PC-3 (cell line): ENCODE data around the gene MYO10. TPM values are rescaled to one million over a fixed set of nuclear protein-coding genes. Genes with fewer than 3 reads are reported as not detected.

Source experiments
- ATAC-seq: fragments of 200-7000 bp; cut with Tn5 transposase; 2 replicates; pipeline ENCODE4 v1.9.1; 2020; ENCODE audit warnings: mild to moderate bottlenecking, moderate library complexity
- BruUV-seq: library from RNA; stranded (reverse); fragments of 400-500 nt; replicated peaks from 2 replicates; lab custom pipeline; 2021; lab: Mats Ljungman, UMichigan
- CTCF ChIA-PET: fragments of 300-600 bp; sonication (Branson Sonifier 250); formaldehyde crosslinking; loops from one replicate; lab custom pipeline; 2022; ENCODE audit warnings: antibody characterized with exemption; lab: Charles Lee
- POLR2A ChIA-PET: fragments of 300-600 bp; sonication (Branson Sonifier 250); formaldehyde crosslinking; loops from one replicate; lab custom pipeline; 2022; ENCODE audit warnings: antibody characterized with exemption; ENCODE audit not compliant: unreplicated experiment; lab: Charles Lee
- DNase-seq: peaks from one replicate; pipeline ENCODE4 v3.0.0-alpha.2; 2015
- H2AFZ ChIP-seq: fragments of 300-600 bp; sonication (generic); 2 replicates; pipeline ENCODE4 v1.6.0; 2016; ENCODE audit warnings: antibody characterized with exemption, low read length
- H3F3A ChIP-seq: fragments of 300-600 bp; sonication (generic); one replicate; pipeline ENCODE4 v1.6.0; 2017; ENCODE audit warnings: antibody characterized with exemption, low read length, control low read depth, mild to moderate bottlenecking; ENCODE audit not compliant: unreplicated experiment
- H3K27ac ChIP-seq: fragments of 300-600 bp; sonication (generic); 2 replicates; pipeline ENCODE4 v1.5.1; 2016; ENCODE audit warnings: mild to moderate bottlenecking, low read length
- H3K27me3 ChIP-seq: fragments of 300-600 bp; sonication (generic); 2 replicates; pipeline ENCODE4 v1.6.1; 2016; ENCODE audit warnings: low read length, mixed read lengths
- H3K36me3 ChIP-seq: fragments of 300-600 bp; sonication (generic); 2 replicates; pipeline ENCODE4 v1.6.1; 2016; ENCODE audit warnings: low read depth, mixed run types, low read length, mixed read lengths
- H3K4me1 ChIP-seq: fragments of 300-600 bp; sonication (generic); 2 replicates; pipeline ENCODE4 v1.5.1; 2016; ENCODE audit warnings: low read length; ENCODE audit not compliant: insufficient read depth
- H3K4me2 ChIP-seq: fragments of 300-600 bp; sonication (generic); 2 replicates; pipeline ENCODE4 v1.6.0; 2016; ENCODE audit warnings: low read length
- H3K4me3 ChIP-seq: fragments of 300-600 bp; sonication (generic); 2 replicates; pipeline ENCODE4 v1.5.1; 2016; ENCODE audit warnings: mild to moderate bottlenecking, low read length, mixed read lengths
- H3K79me2 ChIP-seq: fragments of 300-600 bp; sonication (generic); 2 replicates; pipeline ENCODE4 v1.6.1; 2017; ENCODE audit warnings: low read length, mixed read lengths
- H3K9ac ChIP-seq: fragments of 300-600 bp; sonication (generic); 2 replicates; pipeline ENCODE4 v1.6.0; 2016; ENCODE audit warnings: mild to moderate bottlenecking, low read length
- H3K9me2 ChIP-seq: fragments of 300-600 bp; sonication (generic); replicated peaks from 2 replicates; pipeline ENCODE4 v1.6.1; 2016; ENCODE audit warnings: mixed run types, low read length, mixed read lengths
- H3K9me3 ChIP-seq: fragments of 300-600 bp; sonication (generic); 2 replicates; pipeline ENCODE4 v1.6.1; 2016; ENCODE audit warnings: low read length, mixed read lengths
- H4K20me1 ChIP-seq: fragments of 300-600 bp; sonication (generic); 2 replicates; pipeline ENCODE4 v1.6.1; 2016; ENCODE audit warnings: low read length, mixed read lengths
- CTCF ChIP-seq: fragments of 300-600 bp; sonication (generic); conservative IDR thresholded peaks from 2 replicates; pipeline ENCODE4 v1.5.1; 2017; ENCODE audit warnings: antibody characterized with exemption, low read depth, mild to moderate bottlenecking, low read length
- EZH2 ChIP-seq: fragments of 300-600 bp; sonication (generic); IDR thresholded peaks from one replicate; pipeline ENCODE4 v1.6.1; 2017; ENCODE audit warnings: antibody characterized with exemption, mild to moderate bottlenecking, low read length; ENCODE audit not compliant: unreplicated experiment
- EZH2phosphoT487 ChIP-seq: fragments of 300-600 bp; sonication (generic); IDR thresholded peaks from 2 replicates; pipeline ENCODE4 v1.6.1; 2018; ENCODE audit warnings: mild to moderate bottlenecking, antibody characterized with exemption, low read length, borderline replicate concordance
- intact Hi-C: fragments of 100-400 bp; cut with micrococcal nuclease; formaldehyde crosslinking; loops from 2 replicates; pipeline ENCODE4 v1.9.0; 2023
- total RNA-seq: library from RNA; depleted of rRNA; stranded (reverse); fragments of >200 nt; gene quantifications from 2 replicates; pipeline ENCODE4 v1.2.3, GENCODE V29; 2014

Gene MYO10
- total RNA-seq, 1 experiment from 2014 or later: 52.3 TPM

- BruUV-seq: no TSS peak
- no peaks in the 10 kb centered on the region for H3K9me2 ChIP-seq
- H3K4me2 ChIP-seq: peak overlapping the region; percentile 95
- H3K27me3 ChIP-seq: peaks cover 34% of the 10 kb centered on the region
- DNase-seq: peak; percentile 48
- CTCF ChIA-PET: no interaction called here
- TF ChIP-seq CTCF (no peak), EZH2phosphoT487 (no peak), EZH2 (no peak)
- peak; percentile 30 for ATAC-seq
- no peaks in the 10 kb centered on the region for H3K79me2 ChIP-seq
- H3K9ac ChIP-seq: peak overlapping the region; percentile 3; the same call in 1 of the 2 replicates
- intact Hi-C loops: no loop called here
- peak overlapping the region; percentile 88 for H2AFZ ChIP-seq
- no peaks in the 10 kb centered on the region for H3K36me3 ChIP-seq
- peak overlapping the region; percentile 75 for H3K4me3 ChIP-seq
- no peaks in the 10 kb centered on the region for H4K20me1 ChIP-seq
- H3K27ac ChIP-seq: no peak overlapping the region
- H3F3A ChIP-seq: no peaks in the 10 kb centered on the region
- POLR2A ChIA-PET: no interaction called here
- H3K4me1 ChIP-seq: peaks cover 13% of the 10 kb centered on the region; the same call in 1 of the 2 replicates
- H3K9me3 ChIP-seq: no peaks in the 10 kb centered on the region
These were observed 320.1 kb downstream of the MYO10 start for GRCh38 chr5:16615741-16616535.

- no peak overlapping the region for H3K9ac ChIP-seq
- H3K9me2 ChIP-seq: no peaks in the 10 kb centered on the region
- no peaks in the 10 kb centered on the region for H3K27me3 ChIP-seq
- no peaks in the 10 kb centered on the region for H3K36me3 ChIP-seq
- no peaks in the 10 kb centered on the region for H3K9me3 ChIP-seq
- no peak for DNase-seq
- peaks cover 9% of the 10 kb centered on the region; the same call in 1 of the 2 replicates for H3K4me1 ChIP-seq
- no peaks in the 10 kb centered on the region for H3F3A ChIP-seq
- no TSS peak for BruUV-seq
- no peak for TF ChIP-seq EZH2phosphoT487
- TF ChIP-seq EZH2: no peak
- no peak for TF ChIP-seq CTCF
- intact Hi-C loops: no loop called here
- ATAC-seq: no peak
- POLR2A ChIA-PET: no interaction called here
- H2AFZ ChIP-seq: no peak overlapping the region
- CTCF ChIA-PET: no interaction called here
- H3K27ac ChIP-seq: no peak overlapping the region
- no peaks in the 10 kb centered on the region for H3K79me2 ChIP-seq
- no peak overlapping the region for H3K4me3 ChIP-seq
- no peaks in the 10 kb centered on the region for H4K20me1 ChIP-seq
- no peak overlapping the region for H3K4me2 ChIP-seq
These were observed 324.1 kb downstream of the MYO10 start for GRCh38 chr5:16612007-16612406.
